HepG2 (cell line): Measurements from ENCODE around the gene TXNDC11. TPM values are rescaled to one million over a fixed set of nuclear protein-coding genes. Genes with fewer than 3 reads are reported as not detected.

Source experiments
- ATF7-NPFF ChIP-seq: sonication (generic); formaldehyde crosslinking; IDR thresholded peaks from 2 replicates; pipeline ENCODE4 v1.8.1; 2023; ENCODE audit warnings: mild to moderate bottlenecking, low read depth, missing genetic modification reagents, moderate library complexity
- IKZF1 ChIP-seq: fragments of 450-650 bp; IDR thresholded peaks from 2 replicates; pipeline ENCODE4 v1.7.1; 2016
- MAFF ChIP-seq: IDR thresholded peaks from 2 replicates; pipeline ENCODE4 v1.6.1; 2011; ENCODE audit warnings: low read depth, low read length, improper control_type of control experiment
- PTBP1 ChIP-seq: fragments of 200-400 bp; formaldehyde crosslinking; IDR thresholded peaks from 2 replicates; pipeline ENCODE4 v1.6.1; 2018; ENCODE audit warnings: low read length, low read depth; ENCODE audit not compliant: poor library complexity, severe bottlenecking
- SP2 ChIP-seq: sonication (generic); formaldehyde crosslinking; IDR thresholded peaks from 2 replicates; pipeline ENCODE4 v1.5.1; 2020; ENCODE audit warnings: mild to moderate bottlenecking, missing genetic modification reagents
- ZFP1 ChIP-seq: IDR thresholded peaks from 2 replicates; pipeline ENCODE4 v1.6.1; 2016
- ZMYM2 ChIP-seq: sonication (generic); formaldehyde crosslinking; IDR thresholded peaks from 2 replicates; pipeline ENCODE4 v1.8.0; 2022; ENCODE audit warnings: mild to moderate bottlenecking, missing genetic modification reagents
- ZNF292 ChIP-seq: sonication (generic); formaldehyde crosslinking; IDR thresholded peaks from 2 replicates; pipeline ENCODE4 v1.8.1; 2022; ENCODE audit warnings: mild to moderate bottlenecking, low read depth, missing genetic modification reagents, borderline replicate concordance
- ZNF317 ChIP-seq: sonication (generic); formaldehyde crosslinking; IDR thresholded peaks from 2 replicates; pipeline ENCODE4 v1.5.0; 2020; ENCODE audit warnings: mild to moderate bottlenecking, missing genetic modification reagents
- ZNF546 ChIP-seq: sonication (generic); formaldehyde crosslinking; conservative IDR thresholded peaks from 2 replicates; pipeline ENCODE4 v1.8.1; 2023; ENCODE audit warnings: mild to moderate bottlenecking, missing genetic modification reagents
- ZNF773 ChIP-seq: sonication (generic); formaldehyde crosslinking; IDR thresholded peaks from 2 replicates; pipeline ENCODE4 v1.4.0; 2020; ENCODE audit warnings: missing genetic modification reagents, borderline replicate concordance
- polyA plus RNA-seq, 8 experiments: library from polyadenylated mRNA; depleted of rRNA in 3 of 8; stranded (reverse) in 7 of 8; unstranded in 1 of 8; fragments of >200 nt; fragmentation: Illumina TruSeq in 4 of 8; extraction: Trizol in 4 of 8; gene quantifications; 2 replicates each; pipeline versions ENCODE4 v1.2.1 to v1.2.3, GENCODE V29; 2011 to 2016; ENCODE audit warnings: low read depth in 4 of 8, missing spikeins in 1 of 8, mixed read lengths in 1 of 8; ENCODE audit not compliant: insufficient read depth in 1 of 8
- total RNA-seq, 5 experiments: library from RNA; depleted of rRNA; stranded (reverse); fragments of >200 nt; fragmentation: Illumina TruSeq; extraction: Trizol; gene quantifications; 2 replicates each; pipeline ENCODE4 v1.2.3, GENCODE V29; 2016; ENCODE audit warnings: low read depth in 1 of 5
- TF ChIP-seq, protein P1 (sequence below), 2 experiments: sonication (generic) in 1 of 2; formaldehyde crosslinking in 1 of 2; IDR thresholded peaks; 2 replicates each; pipeline versions ENCODE4 v1.5.1 to v1.6.1; 2011 to 2020; ENCODE audit warnings: borderline replicate concordance in 1 of 2, low read depth in 1 of 2, low read length in 1 of 2, mild to moderate bottlenecking in 1 of 2, missing genetic modification reagents in 1 of 2, moderate library complexity in 1 of 2
- TF ChIP-seq, protein P2 (sequence below): IDR thresholded peaks from 2 replicates; pipeline ENCODE4 v1.6.1; 2016; ENCODE audit warnings: missing compliant biosample characterization, missing genetic modification reagents, borderline replicate concordance
- TF ChIP-seq, protein P3 (sequence below): sonication (generic); formaldehyde crosslinking; IDR thresholded peaks from 2 replicates; pipeline ENCODE4 v1.4.0; 2020; ENCODE audit warnings: missing genetic modification reagents, borderline replicate concordance
- TF ChIP-seq, protein P4 (sequence below): sonication (generic); formaldehyde crosslinking; IDR thresholded peaks from 2 replicates; pipeline ENCODE4 v1.4.0; 2020; ENCODE audit warnings: missing genetic modification reagents
- TF ChIP-seq, protein P5 (sequence below): sonication (generic); formaldehyde crosslinking; conservative IDR thresholded peaks from 2 replicates; pipeline ENCODE4 v1.4.0; 2020; ENCODE audit warnings: mild to moderate bottlenecking, missing genetic modification reagents, moderate library complexity

Gene TXNDC11
- total and polyA plus RNA-seq, 2 of the 13 experiments (the other 11 are each of a cell fraction or from before 2014, with no cell fraction given) = 74.9 to 123 TPM

DNA sequence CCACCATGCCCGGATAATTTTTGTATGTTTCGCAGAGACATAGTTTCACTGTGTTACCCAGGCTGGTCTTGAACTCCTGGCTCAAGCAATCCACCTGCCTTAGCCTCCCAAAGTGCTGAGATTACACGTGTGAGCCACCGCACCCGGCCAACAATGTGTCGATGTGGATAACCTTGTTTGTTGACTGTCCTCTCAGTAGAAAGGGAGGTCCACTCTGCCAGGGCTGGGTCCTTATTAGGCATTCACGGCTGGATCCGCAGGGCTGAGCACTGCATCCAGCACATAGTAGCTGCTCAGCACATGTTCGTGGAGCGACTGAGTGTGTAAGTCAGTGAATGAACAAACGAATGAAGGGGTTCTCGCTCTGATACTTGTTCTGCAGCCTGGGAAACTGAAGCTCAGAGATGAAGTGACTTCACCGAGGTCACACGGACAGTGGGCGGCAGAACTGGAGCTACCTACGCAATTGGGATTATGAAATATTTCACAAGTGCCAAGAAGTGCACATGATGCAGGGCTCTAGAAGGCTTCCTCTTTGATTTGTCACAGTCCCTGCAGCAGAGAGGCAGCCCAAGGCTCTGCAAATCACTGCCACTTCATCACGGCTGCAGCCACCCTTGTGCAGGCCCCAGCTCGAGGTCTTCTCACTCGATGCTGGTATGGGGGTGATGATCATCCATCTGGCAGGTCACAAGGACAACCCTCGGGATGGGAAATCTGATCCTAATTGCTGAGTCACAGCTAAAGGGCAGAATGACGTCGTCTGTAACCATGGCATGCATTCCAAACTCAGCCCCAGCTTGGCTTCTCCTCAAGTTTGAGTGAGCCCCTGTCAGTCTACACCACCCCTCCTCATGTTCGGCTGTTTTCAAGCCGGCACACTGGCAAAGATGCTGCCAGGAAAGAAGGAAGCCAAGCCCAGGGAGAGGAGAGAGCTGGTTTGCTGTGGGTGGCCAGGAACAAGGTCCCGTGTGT is 102.4 kb downstream of the TXNDC11 start (continued):
- TF ChIP-seq, protein P1, sequence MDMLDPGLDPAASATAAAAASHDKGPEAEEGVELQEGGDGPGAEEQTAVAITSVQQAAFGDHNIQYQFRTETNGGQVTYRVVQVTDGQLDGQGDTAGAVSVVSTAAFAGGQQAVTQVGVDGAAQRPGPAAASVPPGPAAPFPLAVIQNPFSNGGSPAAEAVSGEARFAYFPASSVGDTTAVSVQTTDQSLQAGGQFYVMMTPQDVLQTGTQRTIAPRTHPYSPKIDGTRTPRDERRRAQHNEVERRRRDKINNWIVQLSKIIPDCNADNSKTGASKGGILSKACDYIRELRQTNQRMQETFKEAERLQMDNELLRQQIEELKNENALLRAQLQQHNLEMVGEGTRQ (IDR thresholded peaks at IDR 0.05; ENCODE audit: low read depth, low read length) = peak; percentile 50; the same call in 1 of the 2 replicates
- TF ChIP-seq, protein P1 (CRISPR knock-in tag; IDR thresholded peaks at IDR 0.05; ENCODE audit: borderline replicate concordance) = peak; percentile 39; the same call in 1 of the 2 replicates
- TF ChIP-seq MAFF = peak; percentile 87
- TF ChIP-seq ZFP1 (CRISPR knock-in tag) = no peak
- TF ChIP-seq ZNF546 (CRISPR knock-in tag) = no peak; the same call in 1 of the 2 replicates
- TF ChIP-seq IKZF1 = no peak
- TF ChIP-seq, protein P2, sequence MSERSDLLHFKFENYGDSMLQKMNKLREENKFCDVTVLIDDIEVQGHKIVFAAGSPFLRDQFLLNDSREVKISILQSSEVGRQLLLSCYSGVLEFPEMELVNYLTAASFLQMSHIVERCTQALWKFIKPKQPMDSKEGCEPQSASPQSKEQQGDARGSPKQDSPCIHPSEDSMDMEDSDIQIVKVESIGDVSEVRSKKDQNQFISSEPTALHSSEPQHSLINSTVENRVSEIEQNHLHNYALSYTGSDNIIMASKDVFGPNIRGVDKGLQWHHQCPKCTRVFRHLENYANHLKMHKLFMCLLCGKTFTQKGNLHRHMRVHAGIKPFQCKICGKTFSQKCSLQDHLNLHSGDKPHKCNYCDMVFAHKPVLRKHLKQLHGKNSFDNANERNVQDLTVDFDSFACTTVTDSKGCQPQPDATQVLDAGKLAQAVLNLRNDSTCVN (CRISPR knock-in tag) = peak; percentile 72; the same call in 1 of the 2 replicates
- no peak for TF ChIP-seq ZNF773 (CRISPR knock-in tag)
- peak; percentile 60; the same call in 1 of the 2 replicates for TF ChIP-seq ZNF317 (CRISPR knock-in tag)
- no peak for TF ChIP-seq PTBP1
- TF ChIP-seq, protein P3, sequence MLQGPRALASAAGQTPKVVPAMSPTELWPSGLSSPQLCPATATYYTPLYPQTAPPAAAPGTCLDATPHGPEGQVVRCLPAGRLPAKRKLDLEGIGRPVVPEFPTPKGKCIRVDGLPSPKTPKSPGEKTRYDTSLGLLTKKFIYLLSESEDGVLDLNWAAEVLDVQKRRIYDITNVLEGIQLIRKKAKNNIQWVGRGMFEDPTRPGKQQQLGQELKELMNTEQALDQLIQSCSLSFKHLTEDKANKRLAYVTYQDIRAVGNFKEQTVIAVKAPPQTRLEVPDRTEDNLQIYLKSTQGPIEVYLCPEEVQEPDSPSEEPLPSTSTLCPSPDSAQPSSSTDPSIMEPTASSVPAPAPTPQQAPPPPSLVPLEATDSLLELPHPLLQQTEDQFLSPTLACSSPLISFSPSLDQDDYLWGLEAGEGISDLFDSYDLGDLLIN (CRISPR knock-in tag) = no peak; the same call in 1 of the 2 replicates
- TF ChIP-seq ZMYM2 (CRISPR knock-in tag) = peak; percentile 81
- TF ChIP-seq, protein P4, sequence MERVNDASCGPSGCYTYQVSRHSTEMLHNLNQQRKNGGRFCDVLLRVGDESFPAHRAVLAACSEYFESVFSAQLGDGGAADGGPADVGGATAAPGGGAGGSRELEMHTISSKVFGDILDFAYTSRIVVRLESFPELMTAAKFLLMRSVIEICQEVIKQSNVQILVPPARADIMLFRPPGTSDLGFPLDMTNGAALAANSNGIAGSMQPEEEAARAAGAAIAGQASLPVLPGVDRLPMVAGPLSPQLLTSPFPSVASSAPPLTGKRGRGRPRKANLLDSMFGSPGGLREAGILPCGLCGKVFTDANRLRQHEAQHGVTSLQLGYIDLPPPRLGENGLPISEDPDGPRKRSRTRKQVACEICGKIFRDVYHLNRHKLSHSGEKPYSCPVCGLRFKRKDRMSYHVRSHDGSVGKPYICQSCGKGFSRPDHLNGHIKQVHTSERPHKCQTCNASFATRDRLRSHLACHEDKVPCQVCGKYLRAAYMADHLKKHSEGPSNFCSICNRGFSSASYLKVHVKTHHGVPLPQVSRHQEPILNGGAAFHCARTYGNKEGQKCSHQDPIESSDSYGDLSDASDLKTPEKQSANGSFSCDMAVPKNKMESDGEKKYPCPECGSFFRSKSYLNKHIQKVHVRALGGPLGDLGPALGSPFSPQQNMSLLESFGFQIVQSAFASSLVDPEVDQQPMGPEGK (CRISPR knock-in tag) = no peak; the same call in 1 of the 2 replicates
- TF ChIP-seq SP2 (CRISPR knock-in tag) = no peak
- TF ChIP-seq, protein P5, sequence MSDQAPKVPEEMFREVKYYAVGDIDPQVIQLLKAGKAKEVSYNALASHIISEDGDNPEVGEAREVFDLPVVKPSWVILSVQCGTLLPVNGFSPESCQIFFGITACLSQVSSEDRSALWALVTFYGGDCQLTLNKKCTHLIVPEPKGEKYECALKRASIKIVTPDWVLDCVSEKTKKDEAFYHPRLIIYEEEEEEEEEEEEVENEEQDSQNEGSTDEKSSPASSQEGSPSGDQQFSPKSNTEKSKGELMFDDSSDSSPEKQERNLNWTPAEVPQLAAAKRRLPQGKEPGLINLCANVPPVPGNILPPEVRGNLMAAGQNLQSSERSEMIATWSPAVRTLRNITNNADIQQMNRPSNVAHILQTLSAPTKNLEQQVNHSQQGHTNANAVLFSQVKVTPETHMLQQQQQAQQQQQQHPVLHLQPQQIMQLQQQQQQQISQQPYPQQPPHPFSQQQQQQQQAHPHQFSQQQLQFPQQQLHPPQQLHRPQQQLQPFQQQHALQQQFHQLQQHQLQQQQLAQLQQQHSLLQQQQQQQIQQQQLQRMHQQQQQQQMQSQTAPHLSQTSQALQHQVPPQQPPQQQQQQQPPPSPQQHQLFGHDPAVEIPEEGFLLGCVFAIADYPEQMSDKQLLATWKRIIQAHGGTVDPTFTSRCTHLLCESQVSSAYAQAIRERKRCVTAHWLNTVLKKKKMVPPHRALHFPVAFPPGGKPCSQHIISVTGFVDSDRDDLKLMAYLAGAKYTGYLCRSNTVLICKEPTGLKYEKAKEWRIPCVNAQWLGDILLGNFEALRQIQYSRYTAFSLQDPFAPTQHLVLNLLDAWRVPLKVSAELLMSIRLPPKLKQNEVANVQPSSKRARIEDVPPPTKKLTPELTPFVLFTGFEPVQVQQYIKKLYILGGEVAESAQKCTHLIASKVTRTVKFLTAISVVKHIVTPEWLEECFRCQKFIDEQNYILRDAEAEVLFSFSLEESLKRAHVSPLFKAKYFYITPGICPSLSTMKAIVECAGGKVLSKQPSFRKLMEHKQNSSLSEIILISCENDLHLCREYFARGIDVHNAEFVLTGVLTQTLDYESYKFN = no peak; the same call in 1 of the 2 replicates
- TF ChIP-seq ATF7-NPFF (CRISPR knock-in tag) = no peak
- TF ChIP-seq ZNF292 (CRISPR knock-in tag) = peak; percentile 38; the same call in 1 of the 2 replicates
